ENCODE data around the gene CRK.
A peak's percentile ranks its signal among the peaks of the same experiment; 100 is the strongest.

Gene CRK

DNA sequence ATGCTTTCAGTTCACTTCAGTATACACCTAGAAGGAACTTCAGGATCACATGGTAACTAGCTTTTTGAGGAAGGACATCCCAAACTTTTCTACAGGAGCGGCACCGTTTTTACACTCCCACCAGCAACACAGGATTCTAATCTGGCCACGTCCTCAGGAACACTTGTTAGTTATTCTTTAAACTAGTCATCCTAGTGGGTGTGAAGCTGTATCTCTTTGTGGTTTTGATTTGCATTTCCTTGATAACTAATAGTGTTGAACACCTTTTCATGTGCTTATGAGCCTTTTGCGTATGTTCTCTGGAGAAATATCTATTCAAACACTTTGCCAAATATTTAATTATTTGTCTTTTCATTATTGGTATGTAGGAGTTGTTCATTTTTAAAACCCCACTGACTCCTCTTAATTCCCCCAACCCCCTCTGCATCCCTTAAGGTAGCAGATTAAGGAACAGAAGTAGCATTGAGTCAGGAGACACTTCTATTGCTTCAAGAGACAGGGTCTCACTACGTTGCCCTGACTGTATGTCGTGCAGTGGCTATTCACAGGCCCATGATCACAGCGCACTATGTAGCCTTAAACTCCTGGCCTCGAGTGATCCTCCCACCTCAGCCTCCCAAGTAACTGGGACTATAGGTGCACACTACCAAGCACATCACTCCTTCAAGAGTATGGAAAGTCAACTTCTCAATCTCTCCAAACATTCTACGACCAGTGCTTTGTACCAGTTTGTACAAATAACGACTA is 81.4 kb downstream of the CRK start:
- TF ChIP-seq, protein P1, sequence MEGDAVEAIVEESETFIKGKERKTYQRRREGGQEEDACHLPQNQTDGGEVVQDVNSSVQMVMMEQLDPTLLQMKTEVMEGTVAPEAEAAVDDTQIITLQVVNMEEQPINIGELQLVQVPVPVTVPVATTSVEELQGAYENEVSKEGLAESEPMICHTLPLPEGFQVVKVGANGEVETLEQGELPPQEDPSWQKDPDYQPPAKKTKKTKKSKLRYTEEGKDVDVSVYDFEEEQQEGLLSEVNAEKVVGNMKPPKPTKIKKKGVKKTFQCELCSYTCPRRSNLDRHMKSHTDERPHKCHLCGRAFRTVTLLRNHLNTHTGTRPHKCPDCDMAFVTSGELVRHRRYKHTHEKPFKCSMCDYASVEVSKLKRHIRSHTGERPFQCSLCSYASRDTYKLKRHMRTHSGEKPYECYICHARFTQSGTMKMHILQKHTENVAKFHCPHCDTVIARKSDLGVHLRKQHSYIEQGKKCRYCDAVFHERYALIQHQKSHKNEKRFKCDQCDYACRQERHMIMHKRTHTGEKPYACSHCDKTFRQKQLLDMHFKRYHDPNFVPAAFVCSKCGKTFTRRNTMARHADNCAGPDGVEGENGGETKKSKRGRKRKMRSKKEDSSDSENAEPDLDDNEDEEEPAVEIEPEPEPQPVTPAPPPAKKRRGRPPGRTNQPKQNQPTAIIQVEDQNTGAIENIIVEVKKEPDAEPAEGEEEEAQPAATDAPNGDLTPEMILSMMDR (IDR thresholded peaks at IDR 0.05; ENCODE audit: unreplicated experiment in 3 of 3) = no peak
- Mint-ChIP-seq H3K27me3 (ENCODE audit: low read depth) (no peaks in the 10 kb centered on the region), H3K36me3 (ENCODE audit: low read depth) (peaks cover 30% of the 10 kb centered on the region), H3K9me3 (no peaks in the 10 kb centered on the region), H3K4me3 (peak overlapping the region in 1 of 3 experiments; percentile 1), H3K27ac (peak overlapping the region; percentile 16 to 83 (median 41)), H3K4me1 (peaks cover 52% of the 10 kb centered on the region)

DNA sequence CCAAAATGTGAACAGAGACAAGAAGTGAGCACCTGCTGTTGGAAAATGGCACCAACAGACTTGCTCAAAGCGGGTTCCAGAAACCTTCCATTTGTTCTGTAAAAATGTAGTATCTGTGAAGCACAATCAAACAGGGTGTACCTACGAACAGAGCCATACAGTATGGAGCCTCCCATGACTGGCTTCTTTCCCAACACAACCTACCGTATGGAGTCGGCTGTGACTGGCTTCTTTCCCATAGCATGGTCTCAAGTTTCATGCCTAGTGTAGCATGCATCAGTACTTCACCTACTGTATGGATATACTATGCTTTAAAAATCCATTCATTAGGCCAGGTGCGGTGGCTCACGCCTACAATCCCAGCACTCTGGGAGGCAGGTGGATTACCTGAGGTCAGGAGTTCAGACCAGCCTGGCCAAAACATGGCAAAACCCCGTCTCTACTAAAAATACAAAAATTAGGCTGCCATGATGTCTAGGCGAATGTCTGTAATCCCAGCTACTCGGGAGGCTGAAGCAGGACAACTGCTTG is 82.3 kb downstream of the CRK start:
- H3K9me3 Mint-ChIP-seq = no peaks in the 10 kb centered on the region
- H3K4me3 Mint-ChIP-seq = no peak overlapping the region
- no peaks in the 10 kb centered on the region for H3K27me3 Mint-ChIP-seq (ENCODE audit: low read depth)
- H3K4me1 Mint-ChIP-seq = peaks cover 48% of the 10 kb centered on the region
- TF ChIP-seq, protein P1 (IDR thresholded peaks at IDR 0.05; ENCODE audit: unreplicated experiment in 3 of 3) = no peak
- peaks cover 33% of the 10 kb centered on the region for H3K36me3 Mint-ChIP-seq (ENCODE audit: low read depth)
- H3K27ac Mint-ChIP-seq = peak overlapping the region in 1 of 3 experiments; percentile 83

DNA sequence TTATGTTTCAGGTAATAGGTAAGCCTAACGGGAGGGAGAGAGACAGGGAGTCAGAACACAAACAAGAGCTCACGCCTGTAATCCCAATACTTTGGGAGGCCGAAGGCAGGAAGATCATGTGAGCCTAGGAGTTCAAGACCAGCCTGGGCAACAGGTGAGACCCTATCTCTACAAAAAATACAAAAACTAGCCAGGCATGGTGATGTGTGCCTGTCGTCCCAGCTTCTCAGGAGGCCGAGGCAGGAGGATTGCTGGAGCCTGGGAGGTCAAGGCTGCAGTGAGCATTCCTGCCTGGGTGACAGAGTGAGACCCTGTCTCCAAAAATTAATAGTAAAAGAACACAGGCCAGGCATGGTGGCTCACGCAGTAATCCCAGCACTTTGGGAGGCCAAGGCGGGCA is 83.4 kb downstream of the CRK start:
- H3K27me3 Mint-ChIP-seq (ENCODE audit: low read depth) = no peaks in the 10 kb centered on the region
- TF ChIP-seq, protein P1 (IDR thresholded peaks at IDR 0.05; ENCODE audit: unreplicated experiment in 3 of 3) = no peak
- peaks cover 28% of the 10 kb centered on the region for H3K36me3 Mint-ChIP-seq (ENCODE audit: low read depth)
- no peaks in the 10 kb centered on the region for H3K9me3 Mint-ChIP-seq
- peak overlapping the region in 1 of 3 experiments; percentile 54 for H3K27ac Mint-ChIP-seq
- H3K4me1 Mint-ChIP-seq = peaks cover 48% of the 10 kb centered on the region
- H3K4me3 Mint-ChIP-seq = no peak overlapping the region

DNA sequence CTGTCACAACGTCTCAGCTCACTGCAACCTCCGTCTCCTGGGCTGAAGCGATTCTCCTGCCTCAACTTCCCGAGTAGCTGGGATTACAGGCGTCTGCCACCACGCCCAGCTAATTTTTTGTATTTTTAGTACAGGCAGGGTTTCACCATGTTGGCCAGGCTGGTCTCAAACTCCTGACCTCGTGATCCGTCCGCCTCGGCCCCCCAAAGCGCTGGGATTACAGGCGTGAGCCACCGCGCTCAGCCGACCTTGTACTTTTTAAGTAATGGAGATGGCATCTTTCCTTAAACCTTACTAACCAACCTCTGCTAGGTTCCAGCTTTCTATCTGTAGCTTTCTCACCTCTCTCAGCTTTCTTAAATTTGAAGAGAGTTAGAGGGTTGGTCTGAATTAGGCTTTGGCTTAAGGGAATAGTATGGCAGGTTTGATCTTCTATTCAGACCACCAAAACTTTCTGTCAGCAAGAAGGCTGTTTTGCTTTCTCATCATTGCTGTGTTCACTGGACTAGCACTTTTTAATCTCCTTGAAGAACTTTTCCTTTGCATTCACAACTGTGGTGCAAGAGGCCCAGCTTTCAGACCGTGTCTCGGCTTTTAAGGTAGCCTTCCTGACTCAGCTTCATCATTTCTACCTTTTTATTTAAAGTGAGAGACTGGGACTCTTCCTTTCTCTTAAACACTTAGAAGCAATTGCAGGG is 84.0 kb downstream of the CRK start:
- H3K27me3 Mint-ChIP-seq (ENCODE audit: low read depth) = no peaks in the 10 kb centered on the region
- H3K4me1 Mint-ChIP-seq = peaks cover 50% of the 10 kb centered on the region
- H3K36me3 Mint-ChIP-seq (ENCODE audit: low read depth) = peaks cover 34% of the 10 kb centered on the region
- no peaks in the 10 kb centered on the region for H3K9me3 Mint-ChIP-seq
- no peak overlapping the region for H3K4me3 Mint-ChIP-seq
- peak overlapping the region in 2 of 3 experiments; percentile 33 to 54 for H3K27ac Mint-ChIP-seq
- TF ChIP-seq, protein P1 (IDR thresholded peaks at IDR 0.05; ENCODE audit: unreplicated experiment in 3 of 3) = no peak
